COLO829 (cell line): ENCODE measurements around the gene RASSF8.

Experiments
- DNase-seq: peaks from one replicate; pipeline ENCODE4 v3.0.0; 2012; ENCODE audit warnings: low spot score

Gene RASSF8

DNA sequence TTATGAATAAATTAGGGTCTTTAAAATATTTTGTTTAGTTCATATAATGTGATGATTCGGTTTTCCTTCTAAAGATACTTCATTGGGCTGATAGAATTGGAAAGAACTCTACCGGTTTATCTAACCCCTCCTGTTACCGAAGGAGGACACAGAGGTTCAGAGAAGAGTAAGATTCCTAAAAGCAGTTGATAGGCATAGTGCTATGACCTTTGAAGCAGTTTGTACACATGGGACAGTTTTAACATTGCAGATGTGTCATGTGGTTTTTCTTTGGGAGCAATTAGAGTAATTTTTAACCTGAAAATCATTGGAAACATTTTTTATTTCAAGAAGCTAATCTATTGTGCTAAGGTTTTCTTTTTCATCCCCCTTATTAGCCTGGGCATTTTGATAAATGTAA lies 103.5 kb downstream of the RASSF8 start:
- no peak for DNase-seq

DNA sequence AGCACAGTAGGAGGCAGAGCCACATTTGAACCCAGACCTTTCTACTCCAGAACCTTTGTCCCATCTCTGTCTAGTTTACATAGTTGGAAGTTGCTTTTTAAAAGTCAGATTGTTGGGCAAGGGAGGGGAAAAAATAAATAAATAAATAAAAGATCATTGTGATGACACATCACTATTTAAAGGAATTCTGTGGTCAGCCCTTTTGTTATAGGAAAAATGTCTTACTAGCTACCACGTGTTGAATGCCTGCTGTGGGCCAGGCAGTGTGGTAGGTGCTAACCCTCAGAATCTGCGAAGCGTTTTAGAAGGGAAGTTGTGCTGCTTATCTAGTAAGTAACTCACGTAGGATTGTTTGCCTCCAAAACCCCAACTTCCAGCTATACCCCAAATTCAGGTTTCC lies 104.1 kb downstream of the RASSF8 start:
- no peak for DNase-seq

DNA sequence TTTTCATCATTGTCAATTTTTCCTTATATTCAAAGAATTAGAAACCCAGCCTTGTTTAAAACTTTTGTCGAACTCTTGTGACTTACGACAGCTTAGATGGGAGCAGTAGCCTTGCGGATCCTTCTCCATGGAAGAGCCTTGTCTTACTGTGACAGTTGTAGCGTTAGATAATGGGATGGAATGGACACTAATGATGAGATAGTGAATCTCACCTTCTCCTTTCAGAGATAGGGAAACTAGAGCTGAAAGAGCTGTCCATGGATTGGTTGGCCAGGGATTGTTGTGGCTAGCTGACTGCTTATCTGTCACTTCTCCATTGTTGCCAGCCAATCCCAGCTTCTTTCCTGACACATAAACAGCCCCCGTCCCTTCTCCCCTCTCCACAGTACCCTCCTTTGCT lies 107.0 kb downstream of the RASSF8 start:
- no peak for DNase-seq

DNA sequence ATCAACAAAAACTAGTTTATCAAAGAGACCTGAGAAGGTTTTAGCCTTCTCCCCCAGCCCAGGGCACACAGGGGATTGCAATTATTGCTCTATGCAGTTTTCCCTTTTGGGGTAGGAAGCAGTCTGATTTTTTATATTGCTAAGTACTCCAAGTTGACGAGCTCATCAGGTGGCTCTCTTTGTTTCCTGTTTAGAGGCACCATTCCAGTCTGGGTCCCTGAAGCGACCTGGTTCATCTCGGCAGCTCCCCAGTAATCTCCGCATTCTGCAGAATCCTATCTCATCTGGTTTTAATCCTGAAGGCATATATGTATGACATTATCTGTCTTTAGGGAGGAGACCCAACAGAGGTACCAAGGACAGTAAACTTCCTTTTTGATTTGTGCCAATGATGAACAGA lies 110.0 kb downstream of the RASSF8 start:
- no peak for DNase-seq

DNA sequence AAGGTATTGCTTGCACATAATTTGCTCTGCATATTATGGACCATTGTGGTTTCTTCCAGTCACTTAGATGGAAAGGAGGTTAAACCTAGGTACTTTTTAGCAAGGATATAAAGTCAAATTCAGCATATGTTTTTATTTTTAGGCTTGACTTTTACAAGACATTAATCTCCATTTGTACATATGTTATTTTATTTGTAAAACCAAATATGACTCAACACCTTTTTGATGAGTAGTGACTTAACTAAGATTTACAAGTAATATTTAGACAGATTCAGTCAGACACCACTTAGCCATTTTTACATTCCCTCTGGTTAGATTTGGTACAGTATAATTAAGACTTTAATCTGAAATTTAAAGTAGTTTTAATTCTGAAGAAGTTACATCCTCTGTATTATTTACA lies 111.3 kb downstream of the RASSF8 start:
- DNase-seq = no peak

DNA sequence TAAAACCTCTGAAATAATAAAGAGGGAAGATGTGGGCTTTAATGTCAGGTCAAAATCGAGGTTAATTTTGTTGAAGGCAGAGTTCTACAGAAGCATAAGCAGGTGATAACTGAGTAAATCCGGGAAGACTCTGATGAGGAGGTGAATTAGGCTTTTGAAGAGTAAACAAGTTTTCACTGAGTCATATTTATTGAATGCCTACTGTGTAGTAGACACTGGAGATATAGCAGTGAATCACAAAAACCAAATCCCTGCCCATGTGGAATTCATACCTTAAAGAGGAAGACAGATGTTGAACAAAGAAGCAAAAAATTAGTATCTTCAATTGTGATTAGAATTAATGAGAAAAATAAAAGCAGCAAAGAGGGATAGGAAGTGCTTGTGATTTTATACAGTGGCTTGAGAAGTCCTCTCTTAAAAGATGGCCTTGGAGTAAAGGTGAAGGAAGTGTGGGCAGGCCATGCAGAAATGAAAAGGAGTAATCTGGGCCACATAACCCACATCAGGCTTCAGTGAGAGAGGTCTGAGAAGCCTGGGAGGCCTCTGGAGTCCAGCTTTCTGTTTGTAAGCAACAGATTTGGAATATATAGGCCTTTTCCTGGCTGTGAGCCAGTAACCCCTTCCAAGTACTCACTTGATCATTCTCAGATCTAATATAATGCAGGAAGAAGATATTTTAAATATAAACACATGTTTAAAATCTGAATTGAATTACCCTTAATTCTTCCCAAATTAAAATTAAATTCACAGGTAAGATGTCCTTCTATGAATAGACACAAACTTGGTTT lies 119.6 kb downstream of the RASSF8 start:
- no peak for DNase-seq

DNA sequence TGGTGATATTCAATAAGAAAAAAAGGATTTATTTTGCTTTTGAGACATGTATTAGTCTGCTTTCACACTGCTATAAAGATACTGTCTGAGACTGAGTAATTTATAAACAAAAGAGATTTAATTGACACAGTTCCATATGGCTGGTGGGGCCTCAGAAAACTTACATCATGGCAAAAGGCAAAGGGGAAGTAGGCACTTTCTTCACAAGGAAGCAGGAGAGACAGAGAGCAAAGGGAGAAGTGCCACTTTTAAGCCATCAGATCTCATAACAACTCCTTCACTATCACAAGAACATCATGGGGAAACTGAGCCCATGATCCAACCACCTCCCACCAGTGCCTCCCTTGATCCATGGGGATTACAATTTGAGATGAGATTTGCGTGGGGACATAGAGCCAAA lies 122.4 kb downstream of the RASSF8 start:
- no peak for DNase-seq

DNA sequence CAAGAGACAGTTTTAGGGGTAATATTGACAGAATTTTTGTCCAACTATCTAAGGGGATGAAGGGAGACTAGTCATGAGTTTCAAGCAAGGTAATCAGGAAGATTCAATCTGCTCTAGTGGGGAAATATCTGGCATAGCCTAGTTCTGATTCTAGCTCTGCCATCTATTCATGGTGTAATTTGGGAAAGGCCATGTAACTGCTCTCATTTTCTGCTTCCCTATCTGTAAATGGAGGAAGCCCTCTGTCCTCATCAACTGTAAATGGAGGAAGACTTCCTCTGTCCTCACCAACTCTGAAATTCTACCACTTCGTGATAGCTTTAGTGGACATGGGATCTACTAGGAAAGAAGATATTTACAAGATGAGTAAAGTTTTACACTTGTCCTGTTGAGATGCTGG lies 128.5 kb downstream of the RASSF8 start:
- DNase-seq = no peak

DNA sequence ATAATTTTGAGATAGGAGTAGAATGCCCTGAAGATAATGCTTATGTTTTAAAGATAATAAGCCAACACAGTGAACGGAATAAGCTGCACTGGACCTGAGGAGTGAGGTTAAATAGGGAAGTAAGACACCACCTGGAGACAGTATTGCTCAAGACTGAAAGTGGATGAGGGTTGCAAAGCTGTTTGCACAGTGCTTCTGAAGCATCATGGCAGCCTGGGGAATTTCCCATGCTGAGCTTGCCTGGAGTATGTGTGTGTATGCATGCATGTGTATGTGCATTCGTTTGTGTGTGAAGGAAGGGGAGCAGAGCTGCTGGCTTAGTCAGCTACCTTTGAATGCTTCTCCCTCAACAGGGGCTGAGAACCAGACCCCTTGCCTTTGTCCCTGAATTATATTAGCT lies 130.5 kb downstream of the RASSF8 start:
- DNase-seq = no peak

DNA sequence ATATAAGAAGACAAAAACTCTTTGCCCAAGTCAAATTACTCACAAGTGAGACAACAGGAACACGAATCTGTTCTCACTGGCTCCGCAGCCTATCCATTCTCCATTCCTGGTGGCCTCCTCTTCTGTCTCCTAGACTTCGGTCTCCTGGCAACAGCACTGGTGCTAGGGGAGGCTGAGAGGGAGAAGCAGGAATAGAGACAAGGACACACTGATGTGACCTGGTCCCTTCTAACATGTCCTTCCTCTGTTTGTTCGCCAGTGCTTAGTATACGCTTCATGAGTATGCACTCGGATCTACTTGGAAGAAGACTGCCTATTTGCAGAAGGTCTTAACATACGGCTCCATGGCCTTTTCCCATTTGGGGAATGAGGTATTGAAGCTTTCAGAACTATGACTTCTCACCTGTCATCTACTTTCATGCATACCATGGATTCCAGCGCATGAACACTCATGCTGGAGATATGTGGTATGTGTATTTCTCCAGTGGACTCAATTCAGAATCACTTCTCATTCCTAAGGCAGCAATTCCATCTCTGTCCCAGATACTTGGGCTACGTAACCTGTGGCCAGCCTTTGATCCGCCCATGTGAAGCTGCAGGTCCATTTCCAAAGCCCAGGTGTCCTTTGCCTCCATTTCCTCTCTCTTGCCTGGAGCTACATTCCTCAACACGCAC lies 132.5 kb downstream of the RASSF8 start:
- DNase-seq = no peak

DNA sequence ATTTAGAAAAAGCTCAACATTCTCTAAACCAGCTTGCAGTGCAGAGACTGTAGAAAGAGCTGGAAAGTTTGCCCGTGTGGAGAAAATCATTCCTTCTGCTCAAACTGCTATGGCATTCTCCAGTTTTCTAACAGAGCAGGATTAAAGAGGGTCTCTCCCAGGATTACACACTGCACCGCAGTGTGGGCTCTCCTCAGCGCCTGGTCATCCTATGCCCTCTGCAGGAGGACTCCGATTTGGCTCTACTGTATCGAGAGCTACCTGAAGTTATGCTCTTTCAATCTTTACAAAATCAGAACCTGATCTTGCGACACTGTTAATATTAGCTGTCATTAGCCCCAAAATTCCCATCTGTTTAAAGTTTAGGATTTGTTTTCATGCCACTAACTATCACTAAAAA lies 133.3 kb downstream of the RASSF8 start:
- DNase-seq = no peak

DNA sequence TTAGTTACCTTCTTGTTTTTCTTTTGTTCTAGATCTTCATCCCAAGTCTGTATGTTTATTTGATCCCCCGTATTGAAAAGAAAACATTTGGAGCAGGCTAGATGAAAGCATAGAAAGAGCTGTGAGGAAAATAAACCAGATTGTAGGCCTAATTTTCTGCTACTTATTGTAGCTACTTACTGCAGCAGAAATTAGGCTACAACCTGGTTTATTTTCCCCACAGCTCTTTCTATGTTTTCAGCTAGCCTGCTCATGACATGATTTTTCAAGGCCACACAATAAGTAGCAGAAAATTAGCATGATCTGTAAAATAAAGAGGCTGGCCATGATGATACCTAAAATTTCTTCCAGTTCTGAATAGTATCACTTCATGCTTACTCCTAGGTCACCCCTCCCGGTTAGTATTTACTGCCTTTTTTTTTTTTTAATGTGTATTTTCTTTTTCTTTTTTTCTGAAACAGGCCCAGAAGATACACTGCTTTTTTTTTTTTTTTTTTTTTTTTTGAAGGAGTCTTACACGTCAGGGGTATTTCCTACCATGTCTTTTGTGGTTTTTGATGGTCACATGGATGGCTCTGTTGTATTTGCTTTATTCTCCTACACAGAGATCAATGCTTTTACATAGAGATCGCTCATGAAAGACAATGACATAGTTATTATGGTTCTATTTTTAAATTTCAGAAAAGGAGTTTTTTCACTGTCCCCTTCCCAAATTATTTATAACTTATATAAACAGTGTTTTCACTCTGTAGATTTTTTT lies 134.0 kb downstream of the RASSF8 start:
- DNase-seq = no peak

DNA sequence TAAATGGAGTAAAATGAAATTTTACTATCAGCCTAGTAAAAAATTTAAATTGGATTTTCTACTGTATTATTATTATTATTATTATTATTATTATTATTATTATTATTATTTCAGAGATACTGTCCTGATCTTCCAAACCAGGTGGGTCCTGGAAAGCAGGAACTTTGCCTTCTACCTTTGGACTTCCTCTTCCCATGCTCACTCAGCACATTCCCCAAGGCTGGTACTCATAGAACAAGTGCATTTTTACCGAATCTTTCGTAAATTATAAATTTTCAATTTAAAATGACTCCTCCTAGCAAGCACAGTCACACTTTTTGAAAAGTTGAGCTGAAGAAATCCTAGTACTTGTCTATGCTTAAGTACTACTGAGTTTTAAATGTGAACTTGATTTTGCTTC lies 136.7 kb downstream of the RASSF8 start:
- no peak for DNase-seq

DNA sequence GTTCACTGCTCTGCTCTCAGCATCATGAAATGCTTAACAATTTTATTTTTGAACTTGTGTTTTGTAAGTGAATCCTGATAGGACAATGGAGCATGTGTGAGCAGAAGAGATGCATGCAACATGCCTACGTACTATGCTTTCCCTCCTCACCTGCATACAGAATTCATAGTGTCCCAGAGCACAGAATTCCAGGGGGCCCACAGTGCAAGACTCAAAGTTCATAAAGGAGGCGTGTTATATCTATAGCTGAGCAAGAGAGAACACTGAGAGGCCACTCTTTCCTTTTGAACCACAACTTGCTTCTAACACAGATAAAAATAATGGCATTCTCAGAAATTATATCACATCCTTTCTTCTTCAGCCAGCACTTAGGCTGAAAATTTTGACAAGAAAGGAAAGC lies 137.6 kb downstream of the RASSF8 start:
- DNase-seq = no peak

DNA sequence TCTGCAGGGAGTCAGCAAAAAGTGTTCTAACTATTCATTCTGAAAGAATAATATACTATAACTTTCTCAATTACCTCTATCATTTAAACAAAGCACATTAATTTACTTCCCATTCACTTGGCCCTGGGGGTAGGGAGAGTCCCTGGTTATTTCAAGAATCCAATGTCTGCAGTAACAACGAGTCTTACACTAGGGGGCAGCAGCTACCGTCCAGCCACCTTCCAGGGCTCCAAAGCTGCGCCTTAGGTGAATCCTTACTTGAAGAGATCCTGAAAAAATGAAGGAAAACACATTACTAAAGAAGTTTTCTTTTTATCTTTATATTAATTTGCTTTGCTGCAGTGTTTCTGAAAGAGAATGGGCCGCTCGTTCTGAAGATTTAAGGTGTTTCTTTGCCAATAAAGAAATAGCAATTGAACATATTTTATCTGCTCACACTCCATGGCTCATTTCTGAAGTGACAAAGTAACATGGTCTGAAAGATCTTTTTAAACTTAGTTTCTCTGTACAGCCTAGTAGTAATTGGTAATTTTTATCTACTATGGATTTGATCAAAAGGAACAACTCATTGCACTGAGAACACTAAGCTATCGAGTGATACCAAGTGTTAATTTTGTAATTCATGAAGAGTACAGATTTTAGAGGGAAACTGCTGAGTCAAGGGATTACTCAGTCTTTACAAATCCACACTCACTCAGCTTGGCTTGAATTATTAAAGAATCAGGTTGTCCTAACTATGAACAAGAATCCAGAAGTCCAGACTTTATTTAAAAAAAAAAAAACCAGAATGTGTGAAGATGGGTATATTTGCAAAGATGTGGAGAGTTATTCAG lies 138.8 kb downstream of the RASSF8 start:
- peak; percentile 81 for DNase-seq

DNA sequence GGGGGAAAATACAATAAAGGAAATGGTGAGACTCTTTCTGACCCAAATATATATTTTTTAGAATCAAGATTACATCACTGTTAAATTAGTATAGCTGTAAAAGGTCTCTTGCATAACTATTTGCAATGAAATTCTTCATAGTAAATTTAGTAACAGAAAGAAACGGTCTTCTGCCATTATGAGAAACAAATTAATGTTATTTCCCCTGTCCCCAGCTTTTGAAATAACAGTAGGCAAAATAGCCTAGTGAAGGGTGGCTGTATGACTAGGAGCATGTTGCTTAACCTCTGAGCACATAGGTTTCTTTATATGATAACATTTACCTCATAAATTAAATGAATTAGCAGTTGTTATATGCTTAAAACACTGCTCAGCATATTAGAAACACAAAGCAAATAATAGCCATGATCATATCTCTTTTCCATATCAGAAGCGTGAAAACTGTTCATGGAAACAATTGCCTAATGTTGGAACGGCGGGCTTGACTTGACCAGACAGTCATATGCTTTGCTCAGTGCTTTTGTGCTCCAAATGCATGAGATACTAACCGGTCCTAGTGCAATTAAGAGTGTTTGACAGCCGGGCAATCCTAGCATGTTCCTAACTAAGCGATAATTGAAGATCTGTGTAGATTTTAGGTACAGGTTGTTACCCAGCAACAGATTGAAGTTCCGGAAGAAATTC lies 142.3 kb downstream of the RASSF8 start:
- no peak for DNase-seq

DNA sequence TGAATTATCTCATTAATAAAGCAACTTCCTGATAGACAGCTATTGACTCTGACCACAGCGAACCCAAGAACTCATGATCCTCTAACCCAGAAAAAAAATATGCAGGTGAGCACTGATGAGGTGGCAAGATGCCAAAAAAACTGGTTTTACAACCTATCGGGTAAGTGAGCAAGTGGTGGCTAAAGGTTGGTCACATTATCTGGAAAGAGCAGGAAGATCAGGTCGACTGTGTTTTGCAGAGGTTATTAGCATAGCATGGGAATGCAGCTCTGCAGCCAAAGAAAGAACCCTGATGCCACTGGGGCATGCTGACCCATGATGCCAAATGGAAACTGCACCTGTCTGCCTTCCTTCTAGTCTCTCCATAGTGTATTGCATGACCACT lies 142.9 kb downstream of the RASSF8 start:
- no peak for DNase-seq

DNA sequence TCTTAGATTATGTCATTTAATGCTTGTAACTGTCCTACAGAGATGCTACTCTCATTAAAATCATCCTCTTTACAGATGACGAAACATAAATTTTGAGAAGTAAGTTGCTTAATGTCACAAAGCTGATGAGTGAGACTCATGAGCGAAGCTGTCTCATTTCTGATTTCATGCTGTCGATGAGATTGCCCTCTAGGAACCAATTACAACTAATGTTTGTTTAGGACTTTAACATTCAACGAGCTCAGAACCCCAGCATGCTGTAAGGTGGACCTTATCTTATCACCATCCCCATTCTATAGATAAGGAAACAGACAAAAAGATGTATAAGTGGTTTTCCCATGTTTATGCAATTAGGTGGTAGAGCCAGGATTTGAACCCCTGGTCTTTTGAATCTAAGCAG lies 143.3 kb downstream of the RASSF8 start:
- DNase-seq = no peak

DNA sequence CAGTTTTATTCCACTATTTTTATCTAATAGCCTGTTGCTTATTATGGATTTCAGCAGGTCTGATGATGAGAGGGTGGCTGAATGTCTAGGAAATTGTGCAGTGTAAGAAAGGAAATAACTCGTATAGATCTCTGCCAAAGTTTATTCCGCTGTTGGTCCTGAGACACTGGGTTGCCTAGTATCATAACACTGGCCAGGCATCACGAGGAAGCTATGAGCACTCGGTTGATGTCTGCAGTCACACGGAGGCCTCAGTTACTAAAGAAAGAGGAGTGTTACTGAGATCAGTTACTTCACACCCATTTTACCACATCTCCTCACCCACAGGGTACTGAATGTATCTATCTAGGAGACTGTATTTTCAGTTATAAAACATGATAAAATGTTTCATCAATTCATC lies 144.5 kb downstream of the RASSF8 start:
- DNase-seq = no peak

DNA sequence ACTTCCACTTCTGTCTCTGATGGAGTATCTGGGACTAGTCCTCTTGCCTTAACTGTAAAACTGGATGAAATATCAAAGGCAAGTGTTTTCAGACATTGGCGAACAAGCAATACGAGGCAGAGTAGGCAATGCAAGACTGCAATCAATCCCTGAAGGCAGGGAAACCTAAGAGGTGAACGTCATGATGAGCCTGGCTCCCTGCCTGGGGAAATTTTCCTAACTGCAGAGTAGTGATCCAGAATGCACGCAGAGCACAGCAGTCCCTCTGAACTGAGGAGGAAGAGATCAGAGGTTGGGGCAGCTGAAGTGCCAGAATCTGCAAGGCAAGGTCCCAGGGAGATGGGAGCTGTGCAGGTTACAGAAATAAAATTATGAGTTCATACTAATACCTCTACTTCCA lies 147.9 kb downstream of the RASSF8 start:
- DNase-seq = no peak

DNA sequence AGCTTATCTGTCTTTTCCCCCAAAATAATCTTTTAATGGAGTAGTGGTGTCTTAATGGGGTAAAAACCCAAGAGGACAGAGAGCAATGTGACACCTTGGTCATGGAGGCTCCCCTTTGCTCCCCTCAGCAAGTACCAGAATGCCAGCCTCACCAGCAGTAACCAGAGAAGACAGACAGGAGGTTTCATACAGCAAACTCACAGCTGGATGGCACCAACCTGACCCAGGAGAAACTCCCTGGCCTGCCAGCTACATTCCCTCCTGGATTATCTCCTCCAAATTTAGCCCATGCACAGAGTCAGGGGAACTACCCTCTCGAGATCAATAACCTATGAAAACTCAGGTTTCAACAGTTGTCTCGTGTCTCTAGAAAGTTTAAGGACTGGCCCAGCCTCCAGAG lies 150.4 kb downstream of the RASSF8 start:
- no peak for DNase-seq
